Keratinocyte (primary cell): ENCODE data around the gene TSR3. TPM values are rescaled to one million over a fixed set of nuclear protein-coding genes. Genes with fewer than 3 reads are reported as not detected.

ENCODE experiments used
- DNase-seq: peaks from one replicate; pipeline ENCODE4 v3.0.0-alpha.2; 2011; ENCODE audit warnings: low read depth, missing footprints, low spot score
- FAIRE-seq: peaks from 2 replicates; lab custom pipeline; 2011; peaks lifted over from hg19 to GRCh38; lab: Jason Lieb, UNC
- H2AFZ ChIP-seq: 2 replicates; pipeline ENCODE4 v1.6.0; 2012; ENCODE audit warnings: low read length, control low read depth, inconsistent platforms; ENCODE audit not compliant: control insufficient read depth
- H3K27ac ChIP-seq: 2 replicates; pipeline ENCODE4 v1.5.1; 2011; ENCODE audit warnings: low read length; ENCODE audit not compliant: control insufficient read depth, insufficient read depth
- H3K27me3 ChIP-seq: 3 replicates; pipeline ENCODE4 v1.6.0; 2011; ENCODE audit warnings: low read length; ENCODE audit not compliant: control insufficient read depth, insufficient read depth; ENCODE audit errors: extremely low read depth
- H3K36me3 ChIP-seq, 2 experiments: 2 replicates in 1 of 2; 3 replicates in 1 of 2; pipeline ENCODE4 v1.5.1; 2011; ENCODE audit warnings: low read length in 2 of 2, mild to moderate bottlenecking in 1 of 2; ENCODE audit not compliant: control insufficient read depth in 2 of 2, insufficient read depth in 2 of 2; ENCODE audit errors: extremely low read depth in 1 of 2
- H3K4me1 ChIP-seq: 3 replicates; pipeline ENCODE4 v1.5.1; 2011; ENCODE audit warnings: low read length; ENCODE audit not compliant: control insufficient read depth, insufficient read depth; ENCODE audit errors: extremely low read depth
- H3K4me2 ChIP-seq: 3 replicates; pipeline ENCODE4 v1.6.0; 2011; ENCODE audit warnings: low read depth, low read length; ENCODE audit not compliant: control insufficient read depth, insufficient read depth; ENCODE audit errors: extremely low read depth
- H3K4me3 ChIP-seq, 3 experiments: fragments of 200-600 bp in 1 of 3; sonication (generic) in 1 of 3; 2 replicates in 2 of 3; 3 replicates in 1 of 3; pipeline ENCODE4 v1.5.1; 2011 to 2016; ENCODE audit warnings: low read length in 3 of 3, mild to moderate bottlenecking in 3 of 3, control low read depth in 2 of 3, inconsistent platforms in 1 of 3, low read depth in 1 of 3, mixed read lengths in 1 of 3, mixed run types in 1 of 3, moderate library complexity in 1 of 3; ENCODE audit not compliant: control insufficient read depth in 2 of 3, insufficient read depth in 2 of 3; ENCODE audit errors: extremely low read depth in 1 of 3
- H3K79me2 ChIP-seq: 2 replicates; pipeline ENCODE4 v1.6.0; 2012; ENCODE audit warnings: low read length; ENCODE audit not compliant: control insufficient read depth, insufficient read depth
- H3K9ac ChIP-seq: 3 replicates; pipeline ENCODE4 v1.6.0; 2011; ENCODE audit warnings: low read length; ENCODE audit not compliant: control insufficient read depth, insufficient read depth; ENCODE audit errors: extremely low read depth
- H3K9me1 ChIP-seq: 3 replicates; pipeline ENCODE4 v1.6.0; 2011; ENCODE audit warnings: low read length; ENCODE audit not compliant: control insufficient read depth, insufficient read depth; ENCODE audit errors: extremely low read depth
- H3K9me3 ChIP-seq: 2 replicates; pipeline ENCODE4 v1.5.1; 2012; ENCODE audit warnings: low read depth, low read length; ENCODE audit not compliant: control insufficient read depth
- H4K20me1 ChIP-seq: 3 replicates; pipeline ENCODE4 v1.6.0; 2011; ENCODE audit warnings: low read length; ENCODE audit not compliant: control insufficient read depth, insufficient read depth; ENCODE audit errors: extremely low read depth
- EZH2 ChIP-seq: IDR thresholded peaks from one replicate; pipeline ENCODE4 v1.6.1; 2012; ENCODE audit warnings: inconsistent platforms, mild to moderate bottlenecking, low read length, moderate library complexity
- dilution Hi-C: fragments of 300-500 bp; cut with MboI; formaldehyde crosslinking; loops from one replicate; pipeline ENCODE4 v1.7.0; 2020; ENCODE audit warnings: low sequenced_read_pairs; ENCODE audit not compliant: extremely low pct_ligation_motif_present
- polyA plus RNA-seq, 5 experiments: library from polyadenylated mRNA; depleted of rRNA in 3 of 5; stranded (reverse) in 3 of 5; stranded (forward) in 1 of 5; unstranded in 1 of 5; fragments of >200 nt; gene quantifications; 1 replicate in 1 of 5; 2 replicates in 3 of 5; 3 replicates in 1 of 5; pipeline versions ENCODE4 v1.2.1 to v1.2.3, GENCODE V29; 2011 to 2012; ENCODE audit warnings: missing spikeins in 2 of 5, low read depth in 1 of 5, low replicate concordance in 1 of 5
- TF ChIP-seq, protein P1 (sequence below), 3 experiments: IDR thresholded peaks in 1 of 3; conservative IDR thresholded peaks in 1 of 3; optimal IDR thresholded peaks in 1 of 3; 2 replicates in 2 of 3; 3 replicates in 1 of 3; pipeline versions ENCODE3 to v1.5.1; 2011; ENCODE audit warnings: low read length in 3 of 3, mild to moderate bottlenecking in 3 of 3, moderate library complexity in 2 of 3, control low read depth in 1 of 3, inconsistent platforms in 1 of 3; ENCODE audit not compliant: insufficient read depth in 2 of 3; ENCODE audit errors: extremely low read depth in 1 of 3

Gene TSR3
- polyA plus RNA-seq, 1 donor (not counting 4 experiments of a cell fraction or from before 2014, with no cell fraction given): 33.0 TPM

DNA sequence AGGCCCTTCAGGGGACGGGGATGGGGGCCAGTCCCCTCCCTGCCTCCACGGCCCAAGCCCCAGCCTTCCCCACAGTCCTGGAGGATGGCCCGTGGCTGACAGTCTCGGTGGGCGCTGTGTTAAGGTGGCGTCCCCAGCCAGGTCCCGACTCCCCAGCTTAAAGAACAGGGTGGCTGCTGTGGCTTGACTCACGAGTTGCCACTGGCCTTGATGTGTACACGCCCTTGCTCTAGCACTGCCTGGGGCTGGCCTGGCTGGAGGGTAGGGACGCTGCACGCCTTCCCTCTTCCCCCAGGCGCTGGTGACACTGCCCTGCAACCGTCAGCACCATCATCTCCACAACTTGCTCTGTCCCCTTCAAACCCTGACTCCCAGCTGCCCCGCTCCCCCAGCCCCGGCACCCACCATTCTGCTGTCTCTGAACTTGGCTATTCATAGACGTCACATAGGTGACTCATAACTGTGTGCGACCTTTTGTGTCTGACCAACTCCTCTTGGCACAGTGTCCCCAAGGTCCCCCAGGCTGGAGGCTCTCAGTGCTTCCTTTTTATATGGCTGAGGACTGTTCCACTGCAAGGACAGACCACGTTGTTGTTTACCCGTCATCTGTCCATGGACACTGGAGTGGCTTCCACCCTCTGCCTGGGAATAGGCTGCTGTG lies 6.4 kb upstream of the TSR3 start:
- no peak overlapping the region for H3K4me2 ChIP-seq
- FAIRE-seq: no peak

DNA sequence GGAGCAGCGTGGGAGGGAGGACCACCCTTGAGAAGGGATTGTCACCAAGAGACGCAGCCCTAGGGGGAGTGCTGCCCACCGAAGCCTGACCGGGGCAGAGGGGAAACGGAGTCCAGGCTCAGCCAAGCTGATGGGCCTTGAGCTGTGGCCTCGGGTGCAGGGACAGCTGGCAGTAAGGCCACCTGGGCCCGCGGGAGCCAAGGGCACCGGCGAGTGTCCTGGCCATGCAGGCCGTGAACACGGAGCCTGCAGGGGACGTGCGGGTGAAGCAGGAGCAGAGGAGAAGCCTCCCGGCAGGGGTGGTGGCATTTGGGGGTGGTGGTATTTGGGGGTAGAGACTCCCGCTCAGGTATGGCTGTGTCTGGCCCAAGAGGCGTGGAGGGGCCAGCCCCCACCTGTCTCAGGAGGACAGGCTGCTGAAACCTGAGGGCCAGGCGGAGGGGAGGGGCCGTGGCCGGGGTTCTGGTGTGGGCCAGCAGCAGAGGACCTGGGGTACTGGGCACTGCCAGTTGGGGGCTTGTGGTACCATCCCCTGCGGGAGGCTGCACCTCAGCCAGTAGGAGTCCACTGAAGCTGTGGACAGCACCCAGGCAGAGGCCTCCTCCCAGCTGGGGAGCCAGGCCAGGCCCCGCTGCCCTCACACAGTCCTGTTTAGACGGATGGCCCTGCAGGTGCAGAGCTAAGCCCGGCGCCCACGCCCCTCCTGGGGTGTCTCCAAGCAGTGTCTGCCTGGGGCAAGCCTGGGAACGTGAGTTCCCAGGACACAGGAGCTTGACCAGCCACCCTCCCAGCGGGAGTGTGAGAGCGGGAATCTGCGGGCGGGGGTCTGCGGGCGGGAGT lies 4.6 kb upstream of the TSR3 start:
- FAIRE-seq: no peak
- H3K9ac ChIP-seq: no peak overlapping the region

More for the DNA sequence above, 6.4 kb upstream of the TSR3 start:
- H3K4me3 ChIP-seq: no peak overlapping the region
- H3K79me2 ChIP-seq: peaks cover 51% of the 10 kb centered on the region
- dilution Hi-C loops: no loop called here
- H3K4me1 ChIP-seq: peaks cover 3% of the 10 kb centered on the region
- no peaks in the 10 kb centered on the region for H4K20me1 ChIP-seq
- no peak overlapping the region for H3K27ac ChIP-seq
- TF ChIP-seq EZH2: no peak
- TF ChIP-seq, protein P1, sequence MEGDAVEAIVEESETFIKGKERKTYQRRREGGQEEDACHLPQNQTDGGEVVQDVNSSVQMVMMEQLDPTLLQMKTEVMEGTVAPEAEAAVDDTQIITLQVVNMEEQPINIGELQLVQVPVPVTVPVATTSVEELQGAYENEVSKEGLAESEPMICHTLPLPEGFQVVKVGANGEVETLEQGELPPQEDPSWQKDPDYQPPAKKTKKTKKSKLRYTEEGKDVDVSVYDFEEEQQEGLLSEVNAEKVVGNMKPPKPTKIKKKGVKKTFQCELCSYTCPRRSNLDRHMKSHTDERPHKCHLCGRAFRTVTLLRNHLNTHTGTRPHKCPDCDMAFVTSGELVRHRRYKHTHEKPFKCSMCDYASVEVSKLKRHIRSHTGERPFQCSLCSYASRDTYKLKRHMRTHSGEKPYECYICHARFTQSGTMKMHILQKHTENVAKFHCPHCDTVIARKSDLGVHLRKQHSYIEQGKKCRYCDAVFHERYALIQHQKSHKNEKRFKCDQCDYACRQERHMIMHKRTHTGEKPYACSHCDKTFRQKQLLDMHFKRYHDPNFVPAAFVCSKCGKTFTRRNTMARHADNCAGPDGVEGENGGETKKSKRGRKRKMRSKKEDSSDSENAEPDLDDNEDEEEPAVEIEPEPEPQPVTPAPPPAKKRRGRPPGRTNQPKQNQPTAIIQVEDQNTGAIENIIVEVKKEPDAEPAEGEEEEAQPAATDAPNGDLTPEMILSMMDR (optimal IDR thresholded peaks at IDR 0.05 in 1 of 3, IDR thresholded peaks at IDR 0.05 in 1 of 3, conservative IDR thresholded peaks at IDR 0.05 in 1 of 3; ENCODE audit: extremely low read depth in 1 of 3, insufficient read depth in 2 of 3, low read length in 3 of 3): no peak
- no peak overlapping the region for H2AFZ ChIP-seq
- no peak for DNase-seq
- H3K9ac ChIP-seq: no peak overlapping the region
- H3K36me3 ChIP-seq: peaks cover 9 to 10% of the 10 kb centered on the region in 2 experiments
- H3K9me3 ChIP-seq: no peaks in the 10 kb centered on the region
- H3K27me3 ChIP-seq: no peaks in the 10 kb centered on the region
- peaks cover 4% of the 10 kb centered on the region for H3K9me1 ChIP-seq

More for the DNA sequence above, 4.6 kb upstream of the TSR3 start:
- H3K79me2 ChIP-seq: peaks cover 61% of the 10 kb centered on the region
- no peaks in the 10 kb centered on the region for H3K9me3 ChIP-seq
- TF ChIP-seq, protein P1 (optimal IDR thresholded peaks at IDR 0.05 in 1 of 3, IDR thresholded peaks at IDR 0.05 in 1 of 3, conservative IDR thresholded peaks at IDR 0.05 in 1 of 3; ENCODE audit: extremely low read depth in 1 of 3, insufficient read depth in 2 of 3, low read length in 3 of 3): no peak
- TF ChIP-seq EZH2: no peak
- H4K20me1 ChIP-seq: no peaks in the 10 kb centered on the region
- no peak for DNase-seq
- H3K36me3 ChIP-seq: peaks cover 0 to 1% of the 10 kb centered on the region in 2 experiments
- dilution Hi-C loops: no loop called here
- no peak overlapping the region for H3K27ac ChIP-seq
- no peak overlapping the region for H3K4me3 ChIP-seq
- H2AFZ ChIP-seq: no peak overlapping the region
- no peak overlapping the region for H3K4me2 ChIP-seq
- H3K4me1 ChIP-seq: peaks cover 8% of the 10 kb centered on the region
- no peaks in the 10 kb centered on the region for H3K27me3 ChIP-seq
- H3K9me1 ChIP-seq: peaks cover 4% of the 10 kb centered on the region
